Epithelial cell of proximal tubule (primary cell): ENCODE results near the gene CACNA1H. TPM values are rescaled to one million over a fixed set of nuclear protein-coding genes. Genes with fewer than 3 reads are reported as not detected.

Source experiments
- DNase-seq: peaks from one replicate; pipeline ENCODE4 v3.0.0-alpha.2; 2011; ENCODE audit warnings: low read depth
- H3K4me3 ChIP-seq: 2 replicates; pipeline ENCODE4 v1.5.1; 2011; ENCODE audit warnings: low read depth, mild to moderate bottlenecking, low read length
- CTCF ChIP-seq: conservative IDR thresholded peaks from 2 replicates; pipeline ENCODE4 v1.5.1; 2012; ENCODE audit warnings: low read depth, mild to moderate bottlenecking, low read length
- total RNA-seq: library from RNA; depleted of rRNA; stranded (reverse); fragments of >200 nt; gene quantifications from 2 replicates; pipeline ENCODE4 v1.2.3, GENCODE V29; 2015

The CACNA1H gene
- total RNA-seq, 1 donor from 2014 or later = 0.29 TPM

GRCh38 chr16:1108299-1109252 is 44.3 kb upstream of the CACNA1H start:
- no peak for DNase-seq
- H3K4me3 ChIP-seq = no peak overlapping the region
- TF ChIP-seq CTCF = no peak

GRCh38 chr16:1109648-1110047 is 43.3 kb upstream of the CACNA1H start:
- no peak for TF ChIP-seq CTCF
- DNase-seq = no peak
- H3K4me3 ChIP-seq = no peak overlapping the region

GRCh38 chr16:1112506-1113184 is 40.3 kb upstream of the CACNA1H start:
- DNase-seq = no peak
- H3K4me3 ChIP-seq = no peak overlapping the region
- TF ChIP-seq CTCF = no peak

GRCh38 chr16:1113489-1113888 is 39.4 kb upstream of the CACNA1H start:
- no peak for TF ChIP-seq CTCF
- no peak for DNase-seq
- H3K4me3 ChIP-seq = no peak overlapping the region

GRCh38 chr16:1113889-1114526 is 38.9 kb upstream of the CACNA1H start:
- no peak for DNase-seq
- TF ChIP-seq CTCF = no peak
- H3K4me3 ChIP-seq = no peak overlapping the region

GRCh38 chr16:1116693-1117077 is 36.2 kb upstream of the CACNA1H start:
- no peak overlapping the region for H3K4me3 ChIP-seq
- no peak for DNase-seq
- no peak for TF ChIP-seq CTCF
